ENCODE measurements around the gene TINAG.

Gene TINAG

DNA sequence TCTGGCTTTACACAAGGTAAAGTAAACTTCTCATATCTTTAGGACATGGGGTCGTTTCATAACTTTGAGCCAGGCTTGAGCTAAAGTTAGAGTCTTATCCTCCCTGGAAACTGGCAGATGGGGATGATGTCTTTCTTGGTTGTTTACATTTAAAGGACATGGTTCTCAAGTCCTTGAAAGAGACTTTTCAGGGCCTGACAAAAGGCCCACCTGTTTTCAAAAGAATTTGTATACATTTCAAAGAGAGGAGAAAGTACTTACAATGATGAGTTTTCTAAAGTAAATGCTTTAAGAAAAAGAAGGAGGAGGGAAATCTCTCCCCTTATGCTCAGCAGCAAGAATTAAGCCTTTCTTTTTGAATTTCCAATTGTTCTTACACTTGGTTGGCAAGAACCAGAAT, 45.7 kb upstream of the TINAG start:
- Histone ChIP-seq H3K27ac (ENCODE audit: extremely low read depth, low read depth, low read length) (no peak overlapping the region), H3K4me3 (ENCODE audit: low read depth, low read length) (no peak overlapping the region), H3K4me1 (ENCODE audit: control insufficient read depth, insufficient read depth, low read length) (no peaks in the 10 kb centered on the region), H3K36me3 (ENCODE audit: control insufficient read depth in 2 of 2, insufficient read depth in 1 of 2, low read length in 2 of 2) (no peaks in the 10 kb centered on the region), H3K9me3 (ENCODE audit: control insufficient read depth, insufficient read depth, low read depth, low read length) (no peaks in the 10 kb centered on the region)
- TF ChIP-seq ZNF521 (tag by site-specific recombination; IDR thresholded peaks at IDR 0.05) = no peak
- TF ChIP-seq, protein P1, sequence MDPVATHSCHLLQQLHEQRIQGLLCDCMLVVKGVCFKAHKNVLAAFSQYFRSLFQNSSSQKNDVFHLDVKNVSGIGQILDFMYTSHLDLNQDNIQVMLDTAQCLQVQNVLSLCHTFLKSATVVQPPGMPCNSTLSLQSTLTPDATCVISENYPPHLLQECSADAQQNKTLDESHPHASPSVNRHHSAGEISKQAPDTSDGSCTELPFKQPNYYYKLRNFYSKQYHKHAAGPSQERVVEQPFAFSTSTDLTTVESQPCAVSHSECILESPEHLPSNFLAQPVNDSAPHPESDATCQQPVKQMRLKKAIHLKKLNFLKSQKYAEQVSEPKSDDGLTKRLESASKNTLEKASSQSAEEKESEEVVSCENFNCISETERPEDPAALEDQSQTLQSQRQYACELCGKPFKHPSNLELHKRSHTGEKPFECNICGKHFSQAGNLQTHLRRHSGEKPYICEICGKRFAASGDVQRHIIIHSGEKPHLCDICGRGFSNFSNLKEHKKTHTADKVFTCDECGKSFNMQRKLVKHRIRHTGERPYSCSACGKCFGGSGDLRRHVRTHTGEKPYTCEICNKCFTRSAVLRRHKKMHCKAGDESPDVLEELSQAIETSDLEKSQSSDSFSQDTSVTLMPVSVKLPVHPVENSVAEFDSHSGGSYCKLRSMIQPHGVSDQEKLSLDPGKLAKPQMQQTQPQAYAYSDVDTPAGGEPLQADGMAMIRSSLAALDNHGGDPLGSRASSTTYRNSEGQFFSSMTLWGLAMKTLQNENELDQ (tag by site-specific recombination; IDR thresholded peaks at IDR 0.05; ENCODE audit: low read depth) = no peak
- TF ChIP-seq, protein P2, sequence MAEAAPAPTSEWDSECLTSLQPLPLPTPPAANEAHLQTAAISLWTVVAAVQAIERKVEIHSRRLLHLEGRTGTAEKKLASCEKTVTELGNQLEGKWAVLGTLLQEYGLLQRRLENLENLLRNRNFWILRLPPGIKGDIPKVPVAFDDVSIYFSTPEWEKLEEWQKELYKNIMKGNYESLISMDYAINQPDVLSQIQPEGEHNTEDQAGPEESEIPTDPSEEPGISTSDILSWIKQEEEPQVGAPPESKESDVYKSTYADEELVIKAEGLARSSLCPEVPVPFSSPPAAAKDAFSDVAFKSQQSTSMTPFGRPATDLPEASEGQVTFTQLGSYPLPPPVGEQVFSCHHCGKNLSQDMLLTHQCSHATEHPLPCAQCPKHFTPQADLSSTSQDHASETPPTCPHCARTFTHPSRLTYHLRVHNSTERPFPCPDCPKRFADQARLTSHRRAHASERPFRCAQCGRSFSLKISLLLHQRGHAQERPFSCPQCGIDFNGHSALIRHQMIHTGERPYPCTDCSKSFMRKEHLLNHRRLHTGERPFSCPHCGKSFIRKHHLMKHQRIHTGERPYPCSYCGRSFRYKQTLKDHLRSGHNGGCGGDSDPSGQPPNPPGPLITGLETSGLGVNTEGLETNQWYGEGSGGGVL (tag by site-specific recombination; IDR thresholded peaks at IDR 0.05) = no peak
- no peak for TF ChIP-seq ZNF837 (tag by site-specific recombination; IDR thresholded peaks at IDR 0.05)
- TF ChIP-seq, protein P3, sequence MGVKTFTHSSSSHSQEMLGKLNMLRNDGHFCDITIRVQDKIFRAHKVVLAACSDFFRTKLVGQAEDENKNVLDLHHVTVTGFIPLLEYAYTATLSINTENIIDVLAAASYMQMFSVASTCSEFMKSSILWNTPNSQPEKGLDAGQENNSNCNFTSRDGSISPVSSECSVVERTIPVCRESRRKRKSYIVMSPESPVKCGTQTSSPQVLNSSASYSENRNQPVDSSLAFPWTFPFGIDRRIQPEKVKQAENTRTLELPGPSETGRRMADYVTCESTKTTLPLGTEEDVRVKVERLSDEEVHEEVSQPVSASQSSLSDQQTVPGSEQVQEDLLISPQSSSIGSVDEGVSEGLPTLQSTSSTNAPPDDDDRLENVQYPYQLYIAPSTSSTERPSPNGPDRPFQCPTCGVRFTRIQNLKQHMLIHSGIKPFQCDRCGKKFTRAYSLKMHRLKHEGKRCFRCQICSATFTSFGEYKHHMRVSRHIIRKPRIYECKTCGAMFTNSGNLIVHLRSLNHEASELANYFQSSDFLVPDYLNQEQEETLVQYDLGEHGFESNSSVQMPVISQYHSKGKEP (tag by site-specific recombination; IDR thresholded peaks at IDR 0.05) = no peak
- TF ChIP-seq ZNF133 (tag by site-specific recombination; IDR thresholded peaks at IDR 0.05) = no peak
- no peak for TF ChIP-seq ZNF112 (tag by site-specific recombination; IDR thresholded peaks at IDR 0.05)
- no peak for TF ChIP-seq ZNF211 (tag by site-specific recombination; IDR thresholded peaks at IDR 0.05; ENCODE audit: low read depth)
- TF ChIP-seq, protein P4, sequence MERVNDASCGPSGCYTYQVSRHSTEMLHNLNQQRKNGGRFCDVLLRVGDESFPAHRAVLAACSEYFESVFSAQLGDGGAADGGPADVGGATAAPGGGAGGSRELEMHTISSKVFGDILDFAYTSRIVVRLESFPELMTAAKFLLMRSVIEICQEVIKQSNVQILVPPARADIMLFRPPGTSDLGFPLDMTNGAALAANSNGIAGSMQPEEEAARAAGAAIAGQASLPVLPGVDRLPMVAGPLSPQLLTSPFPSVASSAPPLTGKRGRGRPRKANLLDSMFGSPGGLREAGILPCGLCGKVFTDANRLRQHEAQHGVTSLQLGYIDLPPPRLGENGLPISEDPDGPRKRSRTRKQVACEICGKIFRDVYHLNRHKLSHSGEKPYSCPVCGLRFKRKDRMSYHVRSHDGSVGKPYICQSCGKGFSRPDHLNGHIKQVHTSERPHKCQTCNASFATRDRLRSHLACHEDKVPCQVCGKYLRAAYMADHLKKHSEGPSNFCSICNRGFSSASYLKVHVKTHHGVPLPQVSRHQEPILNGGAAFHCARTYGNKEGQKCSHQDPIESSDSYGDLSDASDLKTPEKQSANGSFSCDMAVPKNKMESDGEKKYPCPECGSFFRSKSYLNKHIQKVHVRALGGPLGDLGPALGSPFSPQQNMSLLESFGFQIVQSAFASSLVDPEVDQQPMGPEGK (tag by site-specific recombination; IDR thresholded peaks at IDR 0.05) = no peak
- no peak for TF ChIP-seq ZNF571 (tag by site-specific recombination; IDR thresholded peaks at IDR 0.05)
- no peak for TF ChIP-seq ZNF311 (tag by site-specific recombination; IDR thresholded peaks at IDR 0.05; ENCODE audit: borderline replicate concordance)
- TF ChIP-seq ZFP3 (tag by site-specific recombination; IDR thresholded peaks at IDR 0.05; ENCODE audit: low read depth) = no peak
- no peak for TF ChIP-seq BCL11B (tag by site-specific recombination; IDR thresholded peaks at IDR 0.05; ENCODE audit: low read depth)
- TF ChIP-seq, protein P5, sequence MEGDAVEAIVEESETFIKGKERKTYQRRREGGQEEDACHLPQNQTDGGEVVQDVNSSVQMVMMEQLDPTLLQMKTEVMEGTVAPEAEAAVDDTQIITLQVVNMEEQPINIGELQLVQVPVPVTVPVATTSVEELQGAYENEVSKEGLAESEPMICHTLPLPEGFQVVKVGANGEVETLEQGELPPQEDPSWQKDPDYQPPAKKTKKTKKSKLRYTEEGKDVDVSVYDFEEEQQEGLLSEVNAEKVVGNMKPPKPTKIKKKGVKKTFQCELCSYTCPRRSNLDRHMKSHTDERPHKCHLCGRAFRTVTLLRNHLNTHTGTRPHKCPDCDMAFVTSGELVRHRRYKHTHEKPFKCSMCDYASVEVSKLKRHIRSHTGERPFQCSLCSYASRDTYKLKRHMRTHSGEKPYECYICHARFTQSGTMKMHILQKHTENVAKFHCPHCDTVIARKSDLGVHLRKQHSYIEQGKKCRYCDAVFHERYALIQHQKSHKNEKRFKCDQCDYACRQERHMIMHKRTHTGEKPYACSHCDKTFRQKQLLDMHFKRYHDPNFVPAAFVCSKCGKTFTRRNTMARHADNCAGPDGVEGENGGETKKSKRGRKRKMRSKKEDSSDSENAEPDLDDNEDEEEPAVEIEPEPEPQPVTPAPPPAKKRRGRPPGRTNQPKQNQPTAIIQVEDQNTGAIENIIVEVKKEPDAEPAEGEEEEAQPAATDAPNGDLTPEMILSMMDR (tag by site-specific recombination; IDR thresholded peaks at IDR 0.05) = no peak
- no peak for TF ChIP-seq KLF1 (tag by site-specific recombination; IDR thresholded peaks at IDR 0.05)
- ChIA-PET CTCF (no interaction called here), POLR2A (no interaction called here)

DNA sequence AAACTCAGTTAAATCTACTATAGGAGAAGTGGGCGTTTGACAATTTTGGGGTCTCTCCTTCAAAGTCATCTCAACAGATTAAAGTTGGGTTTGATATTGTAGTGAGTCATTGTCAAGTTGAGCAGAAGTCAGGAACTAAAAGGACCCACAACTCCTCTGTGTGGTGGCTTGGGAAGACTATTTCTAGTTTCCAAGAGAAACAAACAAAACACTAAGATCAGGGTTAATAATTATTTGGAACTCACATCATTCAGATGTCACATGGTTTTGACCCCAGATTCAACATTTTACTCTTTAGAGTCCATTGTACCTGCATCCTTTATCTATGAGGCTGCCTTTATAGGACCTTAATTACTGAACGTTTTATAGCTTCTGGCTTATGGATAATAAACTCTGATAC, 45.3 kb upstream of the TINAG start:
- Histone ChIP-seq H3K27ac (ENCODE audit: extremely low read depth, low read depth, low read length) (no peak overlapping the region), H3K9me3 (ENCODE audit: control insufficient read depth, insufficient read depth, low read depth, low read length) (no peaks in the 10 kb centered on the region), H3K36me3 (ENCODE audit: control insufficient read depth in 2 of 2, insufficient read depth in 1 of 2, low read length in 2 of 2) (no peaks in the 10 kb centered on the region), H3K4me3 (ENCODE audit: low read depth, low read length) (no peak overlapping the region), H3K4me1 (ENCODE audit: control insufficient read depth, insufficient read depth, low read length) (no peaks in the 10 kb centered on the region)
- POLR2A ChIA-PET = no interaction called here
- CTCF ChIA-PET = interaction anchor here (10.2 kb wide), 1 partner anchor 278 kb away, joined by 141 read pairs; no protein-coding TSS in a partner anchor
- no peak for TF ChIP-seq SCRT2 (tag by site-specific recombination; IDR thresholded peaks at IDR 0.05)
- TF ChIP-seq ZNF501 (tag by site-specific recombination; IDR thresholded peaks at IDR 0.05) = no peak
- no peak for TF ChIP-seq FEZF1 (tag by site-specific recombination; IDR thresholded peaks at IDR 0.05)
- no peak for TF ChIP-seq ZNF23 (tag by site-specific recombination; IDR thresholded peaks at IDR 0.05; ENCODE audit: borderline replicate concordance)
- no peak for TF ChIP-seq MZF1 (tag by site-specific recombination; IDR thresholded peaks at IDR 0.05; ENCODE audit: borderline replicate concordance)
- no peak for TF ChIP-seq ZNF514 (tag by site-specific recombination; IDR thresholded peaks at IDR 0.05)
- no peak for TF ChIP-seq ZNF600 (tag by site-specific recombination; IDR thresholded peaks at IDR 0.05)
- TF ChIP-seq SP2 (tag by site-specific recombination; IDR thresholded peaks at IDR 0.05) = no peak
- TF ChIP-seq ZNF48 (tag by site-specific recombination; IDR thresholded peaks at IDR 0.05) = no peak
- TF ChIP-seq, protein P4 (tag by site-specific recombination; IDR thresholded peaks at IDR 0.05) = no peak
- TF ChIP-seq ZNF302 (tag by site-specific recombination; IDR thresholded peaks at IDR 0.05; ENCODE audit: low read depth) = no peak

Measured in HEK293 (cell line).